H1 (cell line): ENCODE results near the gene GP2. TPM values are rescaled to one million over a fixed set of nuclear protein-coding genes. Genes with fewer than 3 reads are reported as not detected.

Experiments
- BRCA1 ChIP-seq: IDR thresholded peaks from 2 replicates; pipeline ENCODE4 v1.6.1; 2012; ENCODE audit warnings: low read depth, low read length, improper control_type of control experiment
- CTBP2 ChIP-seq: IDR thresholded peaks from 2 replicates; pipeline ENCODE4 v1.7.0; 2011; ENCODE audit warnings: borderline replicate concordance, mild to moderate bottlenecking, moderate library complexity, mixed read lengths, low read length; ENCODE audit not compliant: insufficient read depth, insufficient read length
- KDM1A ChIP-seq: fragments of 200-600, 300-600 bp; sonication (generic); IDR thresholded peaks from 2 replicates; pipeline ENCODE4 v1.7.1; 2016; ENCODE audit warnings: mild to moderate bottlenecking, low read length, borderline replicate concordance
- MAFK ChIP-seq: IDR thresholded peaks from 2 replicates; pipeline ENCODE4 v1.6.1; 2012; ENCODE audit warnings: low read depth, mild to moderate bottlenecking, improper control_type of control experiment, low read length
- SAP30 ChIP-seq: fragments of 300-600 bp; sonication (generic); IDR thresholded peaks from 2 replicates; pipeline ENCODE4 v1.7.1; 2012; ENCODE audit warnings: low read length, moderate library complexity, mild to moderate bottlenecking, inconsistent platforms; ENCODE audit not compliant: insufficient read depth, insufficient replicate concordance
- SIX5 ChIP-seq: IDR thresholded peaks from 2 replicates; pipeline ENCODE4 v1.6.1; 2011; ENCODE audit warnings: mild to moderate bottlenecking, low read depth, low read length
- SP2 ChIP-seq: IDR thresholded peaks from 2 replicates; pipeline ENCODE4 v1.6.1; 2012; ENCODE audit warnings: mild to moderate bottlenecking, low read length, inconsistent platforms
- TBP ChIP-seq: IDR thresholded peaks from 2 replicates; pipeline ENCODE4 v1.6.1; 2011; ENCODE audit warnings: low read depth, low read length, improper control_type of control experiment
- polyA plus RNA-seq, 7 experiments: library from polyadenylated mRNA; depleted of rRNA in 3 of 7; stranded (reverse) in 5 of 7; unstranded in 2 of 7; fragments of >200 nt in 5 of 7; fragments of 200-250 nt in 2 of 7; gene quantifications; 1 replicate in 5 of 7; 2 replicates in 1 of 7; 4 replicates in 1 of 7; pipeline versions ENCODE4 v1.2.1 to v1.2.3, GENCODE V29; 2011 to 2013; ENCODE audit warnings: missing spikeins in 2 of 7, mixed read lengths in 2 of 7
- total RNA-seq: library from RNA; stranded (reverse); fragmentation: NEBNext Ultra II Directional; extraction: Animal tissue kit (Norgen Biotek cat#: 25700); gene quantifications from 2 replicates; pipeline ENCODE4 v1.2.1, GENCODE V29; 2021
- TF ChIP-seq, protein P1 (sequence below): IDR thresholded peaks from 2 replicates; pipeline ENCODE4 v1.6.1; 2012; ENCODE audit warnings: inconsistent platforms

The GP2 gene
- total and polyA plus RNA-seq, 2 of the 8 experiments (the other 6 are each of a cell fraction or from before 2014, with no cell fraction given): not detected

DNA sequence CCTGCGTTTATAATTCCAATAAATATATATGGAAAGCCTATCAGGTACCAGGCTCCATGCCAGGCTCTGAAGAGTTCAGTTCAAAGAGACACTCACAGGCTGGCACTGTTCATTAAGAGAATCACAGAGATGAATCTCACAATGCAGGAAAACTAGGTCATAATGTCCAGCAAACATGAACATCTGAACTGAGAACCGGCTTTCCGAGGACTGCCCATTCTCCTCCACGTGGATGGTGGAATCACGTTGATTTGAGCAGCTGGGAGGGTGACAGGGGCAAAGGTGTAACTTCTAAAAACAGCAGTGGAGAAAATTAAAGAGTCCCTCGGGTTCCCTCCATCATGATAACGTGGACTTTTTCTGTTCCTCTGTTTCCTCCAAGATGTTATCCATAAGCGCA, 10.2 kb downstream of the GP2 start (continued):
- TF ChIP-seq SAP30 (no peak), BRCA1 (no peak), KDM1A (no peak), TBP (no peak), SP2 (no peak), CTBP2 (no peak), MAFK (no peak), SIX5 (no peak)
- TF ChIP-seq, protein P1, sequence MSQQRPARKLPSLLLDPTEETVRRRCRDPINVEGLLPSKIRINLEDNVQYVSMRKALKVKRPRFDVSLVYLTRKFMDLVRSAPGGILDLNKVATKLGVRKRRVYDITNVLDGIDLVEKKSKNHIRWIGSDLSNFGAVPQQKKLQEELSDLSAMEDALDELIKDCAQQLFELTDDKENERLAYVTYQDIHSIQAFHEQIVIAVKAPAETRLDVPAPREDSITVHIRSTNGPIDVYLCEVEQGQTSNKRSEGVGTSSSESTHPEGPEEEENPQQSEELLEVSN: no peak
